OCI-LY7 (cell line): ENCODE data around the gene SEC22C. TPM values are rescaled to one million over a fixed set of nuclear protein-coding genes. Genes with fewer than 3 reads are reported as not detected.

Experiments used
- BruUV-seq: library from RNA; stranded (reverse); fragments of 400-500 nt; replicated peaks from 2 replicates; lab custom pipeline; 2021; lab: Mats Ljungman, UMichigan
- CTCF ChIA-PET: fragments of 300-600 bp; sonication (Branson Sonifier 250); formaldehyde crosslinking; loops from one replicate; lab custom pipeline; 2022; ENCODE audit warnings: antibody characterized with exemption; ENCODE audit not compliant: unreplicated experiment; lab: Charles Lee
- POLR2A ChIA-PET: fragments of 300-600 bp; sonication (Branson Sonifier 250); formaldehyde crosslinking; loops from one replicate; lab custom pipeline; 2022; ENCODE audit warnings: antibody characterized with exemption; lab: Charles Lee
- DNase-seq: peaks from one replicate; pipeline ENCODE4 v3.0.0-alpha.2; 2015; ENCODE audit warnings: low spot score
- H2AFZ ChIP-seq: fragments of 200-600 bp; sonication (generic), shearing (Covaris generic); 2 replicates; pipeline ENCODE4 v1.6.1; 2014; ENCODE audit warnings: mild to moderate bottlenecking, antibody characterized with exemption, low read length, moderate library complexity
- H3K27ac ChIP-seq: fragments of 200-600 bp; sonication (generic); 2 replicates; pipeline ENCODE4 v1.5.1; 2014; ENCODE audit warnings: mixed run types, low read depth, mild to moderate bottlenecking, moderate library complexity, low read length, inconsistent platforms; ENCODE audit not compliant: poor library complexity, severe bottlenecking
- H3K36me3 ChIP-seq: fragments of 200-600 bp; sonication (generic); 2 replicates; pipeline ENCODE4 v1.6.1; 2014; ENCODE audit warnings: mild to moderate bottlenecking, antibody characterized with exemption, low read length, moderate library complexity, mixed read lengths; ENCODE audit not compliant: insufficient read depth
- H3K4me1 ChIP-seq: fragments of 200-600 bp; sonication (generic); 2 replicates; pipeline ENCODE4 v1.5.1; 2014; ENCODE audit warnings: mild to moderate bottlenecking, low read length; ENCODE audit not compliant: insufficient read depth, poor library complexity, severe bottlenecking
- H3K4me2 ChIP-seq: fragments of 200-600 bp; sonication (generic); 2 replicates; pipeline ENCODE4 v1.6.1; 2014; ENCODE audit warnings: mild to moderate bottlenecking, low read length
- H3K4me3 ChIP-seq: fragments of 200-600 bp; sonication (generic); 2 replicates; pipeline ENCODE4 v1.5.1; 2014; ENCODE audit warnings: mild to moderate bottlenecking, low read depth, low read length; ENCODE audit not compliant: poor library complexity, severe bottlenecking
- H3K79me2 ChIP-seq: fragments of 200-600 bp; sonication (generic); 2 replicates; pipeline ENCODE4 v1.6.1; 2016; ENCODE audit warnings: low read depth, mild to moderate bottlenecking, low read length, moderate library complexity, mixed read lengths; ENCODE audit not compliant: insufficient read depth
- H3K9me2 ChIP-seq: fragments of 200-600 bp; sonication (generic); 2 replicates; pipeline ENCODE4 v1.6.1; 2016; ENCODE audit warnings: mild to moderate bottlenecking, low read length, mixed read lengths; ENCODE audit not compliant: insufficient read depth
- H3K9me3 ChIP-seq: fragments of 200-600 bp; sonication (generic); 2 replicates; pipeline ENCODE4 v1.6.1; 2014; ENCODE audit warnings: mild to moderate bottlenecking, mixed run types, low read length, mixed read lengths
- H4K20me1 ChIP-seq: fragments of 200-600 bp; sonication (generic); 2 replicates; pipeline ENCODE4 v1.6.1; 2014; ENCODE audit warnings: mild to moderate bottlenecking, antibody characterized with exemption, low read length, moderate library complexity, mixed read lengths; ENCODE audit not compliant: insufficient read depth
- EZH2phosphoT487 ChIP-seq: fragments of 200-600 bp; sonication (generic); IDR thresholded peaks from 2 replicates; pipeline ENCODE4 v1.6.1; 2018; ENCODE audit warnings: low read depth, borderline replicate concordance, mild to moderate bottlenecking, mixed run types, antibody characterized with exemption, low read length, moderate library complexity, mixed read lengths
- intact Hi-C: fragments of 100-400 bp; cut with micrococcal nuclease; formaldehyde crosslinking; loops from one replicate; pipeline ENCODE4 v1.10.0; 2022; ENCODE audit not compliant: unreplicated experiment
- total RNA-seq, 2 experiments: library from RNA; depleted of rRNA in 1 of 2; stranded (reverse); fragments of >200 nt in 1 of 2; shearing (Covaris generic) in 1 of 2; gene quantifications; 2 replicates each; pipeline ENCODE4 v1.2.3, GENCODE V29; 2014 to 2022
- TF ChIP-seq, protein P1 (sequence below): fragments of 200-600 bp; sonication (generic); conservative IDR thresholded peaks from 2 replicates; pipeline ENCODE4 v1.5.1; 2014; ENCODE audit warnings: mild to moderate bottlenecking, antibody characterized with exemption, low read length, moderate library complexity, mixed read lengths

SEC22C gene
- total RNA-seq, 2 experiments from 2014 or later: 33.0 to 36.2 TPM

DNA sequence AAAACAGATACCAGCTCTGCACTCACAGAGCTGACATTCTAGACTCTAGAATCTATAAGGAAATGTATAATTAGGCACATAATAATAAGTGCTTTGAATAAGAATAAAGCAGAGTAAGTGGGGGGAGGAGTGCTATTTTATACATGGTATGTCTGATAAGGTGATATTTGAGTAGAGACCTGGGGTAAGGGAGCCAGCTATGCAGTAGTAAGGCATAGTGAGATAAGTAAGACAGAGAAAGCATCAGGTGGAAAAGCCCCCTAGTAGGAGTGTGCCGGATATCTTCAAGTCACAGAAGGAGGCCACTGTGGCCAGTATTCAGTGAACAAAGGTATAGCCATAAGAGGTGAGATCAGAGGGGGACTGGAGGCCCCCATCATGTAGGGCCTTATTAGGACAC, 11.9 kb upstream of the SEC22C start:
- Histone ChIP-seq H3K79me2 (peaks cover 46% of the 10 kb centered on the region), H3K9me2 (no peaks in the 10 kb centered on the region), H2AFZ (no peak overlapping the region), H3K27ac (no peak overlapping the region), H3K36me3 (peaks cover 61% of the 10 kb centered on the region), H4K20me1 (no peaks in the 10 kb centered on the region), H3K4me1 (peaks cover 26% of the 10 kb centered on the region), H3K4me3 (no peak overlapping the region), H3K4me2 (peak overlapping the region; percentile 31), H3K9me3 (no peaks in the 10 kb centered on the region)
- TF ChIP-seq, protein P1, sequence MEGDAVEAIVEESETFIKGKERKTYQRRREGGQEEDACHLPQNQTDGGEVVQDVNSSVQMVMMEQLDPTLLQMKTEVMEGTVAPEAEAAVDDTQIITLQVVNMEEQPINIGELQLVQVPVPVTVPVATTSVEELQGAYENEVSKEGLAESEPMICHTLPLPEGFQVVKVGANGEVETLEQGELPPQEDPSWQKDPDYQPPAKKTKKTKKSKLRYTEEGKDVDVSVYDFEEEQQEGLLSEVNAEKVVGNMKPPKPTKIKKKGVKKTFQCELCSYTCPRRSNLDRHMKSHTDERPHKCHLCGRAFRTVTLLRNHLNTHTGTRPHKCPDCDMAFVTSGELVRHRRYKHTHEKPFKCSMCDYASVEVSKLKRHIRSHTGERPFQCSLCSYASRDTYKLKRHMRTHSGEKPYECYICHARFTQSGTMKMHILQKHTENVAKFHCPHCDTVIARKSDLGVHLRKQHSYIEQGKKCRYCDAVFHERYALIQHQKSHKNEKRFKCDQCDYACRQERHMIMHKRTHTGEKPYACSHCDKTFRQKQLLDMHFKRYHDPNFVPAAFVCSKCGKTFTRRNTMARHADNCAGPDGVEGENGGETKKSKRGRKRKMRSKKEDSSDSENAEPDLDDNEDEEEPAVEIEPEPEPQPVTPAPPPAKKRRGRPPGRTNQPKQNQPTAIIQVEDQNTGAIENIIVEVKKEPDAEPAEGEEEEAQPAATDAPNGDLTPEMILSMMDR: no peak
- TF ChIP-seq EZH2phosphoT487: no peak
- CTCF ChIA-PET: no interaction called here
- no peak for DNase-seq
- BruUV-seq: no TSS peak
- POLR2A ChIA-PET: interaction anchor here (0.8 to 1.4 kb wide), 4 partner anchors 8 to 11 kb away, joined by 3 read pairs; no protein-coding TSS in a partner anchor
- intact Hi-C loops: loop anchor here (10.0 kb wide), 1 partner anchor 579 kb away; no protein-coding TSS in a partner anchor

DNA sequence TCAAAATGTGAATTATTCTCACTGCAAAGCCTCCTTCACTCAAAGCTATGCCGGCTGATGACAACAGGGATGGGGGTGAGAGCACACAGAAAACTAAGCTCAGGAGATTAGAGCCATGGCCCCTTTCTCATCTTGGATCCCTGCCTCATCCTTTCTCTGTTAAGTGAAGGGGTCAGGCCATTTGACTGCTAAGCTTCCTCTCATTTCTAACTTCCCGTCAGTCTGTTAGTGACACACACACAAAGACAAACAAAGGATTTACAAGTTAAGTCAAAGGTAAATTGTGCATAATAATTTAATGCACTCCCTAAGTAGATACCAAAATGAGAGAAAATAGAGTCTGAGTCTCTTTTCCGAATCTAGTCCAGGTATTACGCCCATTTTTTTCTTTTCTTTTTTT, 10.0 kb upstream of the SEC22C start:
- Histone ChIP-seq H3K36me3 (peaks cover 53% of the 10 kb centered on the region), H4K20me1 (no peaks in the 10 kb centered on the region), H3K4me2 (peak overlapping the region; percentile 85), H2AFZ (no peak overlapping the region), H3K4me3 (peak overlapping the region; percentile 95), H3K9me3 (no peaks in the 10 kb centered on the region), H3K4me1 (peaks cover 26% of the 10 kb centered on the region), H3K27ac (peak overlapping the region; percentile 62), H3K9me2 (no peaks in the 10 kb centered on the region), H3K79me2 (peaks cover 46% of the 10 kb centered on the region)
- intact Hi-C loops: loop anchor here (10.0 kb wide), 1 partner anchor 577 kb away; no protein-coding TSS in a partner anchor
- DNase-seq: peak; percentile 27
- CTCF ChIA-PET: interaction anchor here (1.4 kb wide), 1 partner anchor 9 kb away, joined by 6 read pairs; the partner anchor contains the start of gene NKTR
- POLR2A ChIA-PET: interaction anchor here (0.7 to 4.7 kb wide), 5 partner anchors 9 to 155 kb away, joined by 3 to 33 read pairs (median 11); partner anchors contain the start of genes NKTR and SEC22C
- BruUV-seq: no TSS peak
- no peak for TF ChIP-seq EZH2phosphoT487
- TF ChIP-seq, protein P1: no peak
